GM19438 (cell line): ENCODE measurements around the gene MAST2.
A peak's percentile ranks its signal among the peaks of the same experiment; 100 is the strongest.
"Not testable (repeated sequence)": the region's sequence is repeated elsewhere in the genome, so short reads cannot be mapped to it uniquely, and the experiment has no call there.

ENCODE experiments used
- ATAC-seq: cut with Tn5 transposase; IDR thresholded peaks from one replicate; pipeline ENCODE4 v1.9.1; 2021; ENCODE audit warnings: low read depth; ENCODE audit not compliant: unreplicated experiment

The MAST2 gene

DNA sequence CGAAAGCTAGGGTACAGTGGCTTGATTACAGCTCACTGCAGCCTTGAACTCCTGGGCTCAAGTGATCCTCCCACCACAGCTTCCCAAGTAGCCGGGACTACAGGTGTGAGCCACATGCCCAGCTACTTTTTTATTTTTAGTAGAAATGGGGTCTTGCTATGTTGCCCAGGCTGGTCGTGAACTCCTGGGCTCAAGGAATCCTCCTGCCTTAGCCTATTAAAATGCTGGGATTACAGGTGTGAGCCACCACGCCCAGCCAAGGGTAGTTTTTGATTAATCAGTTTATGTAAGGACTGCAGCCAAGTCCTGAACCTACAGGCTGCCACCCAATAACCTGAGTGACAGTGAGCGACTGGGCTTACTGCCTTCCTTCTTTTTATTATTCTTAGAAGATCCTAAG, 240.7 kb downstream of the MAST2 start:
- no peak for ATAC-seq

DNA sequence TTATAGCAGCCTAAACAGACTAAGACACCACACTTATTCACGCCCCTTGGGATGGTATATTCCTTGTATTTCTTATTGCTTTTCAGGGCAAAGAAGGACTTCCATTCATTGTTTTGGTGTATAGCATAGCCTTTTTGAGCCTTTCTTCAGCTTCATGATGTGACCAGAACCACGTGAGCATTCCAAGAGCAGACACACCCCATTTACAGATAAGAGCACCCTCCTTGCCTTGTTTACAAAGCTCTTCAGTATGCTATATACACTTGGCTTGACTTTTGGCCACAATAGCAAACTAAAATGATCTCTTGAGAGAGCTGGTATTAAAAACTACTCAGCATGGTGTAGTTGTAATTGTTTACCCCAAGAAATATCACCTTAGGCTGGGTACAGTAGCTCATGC, 250.3 kb downstream of the MAST2 start:
- no peak for ATAC-seq

DNA sequence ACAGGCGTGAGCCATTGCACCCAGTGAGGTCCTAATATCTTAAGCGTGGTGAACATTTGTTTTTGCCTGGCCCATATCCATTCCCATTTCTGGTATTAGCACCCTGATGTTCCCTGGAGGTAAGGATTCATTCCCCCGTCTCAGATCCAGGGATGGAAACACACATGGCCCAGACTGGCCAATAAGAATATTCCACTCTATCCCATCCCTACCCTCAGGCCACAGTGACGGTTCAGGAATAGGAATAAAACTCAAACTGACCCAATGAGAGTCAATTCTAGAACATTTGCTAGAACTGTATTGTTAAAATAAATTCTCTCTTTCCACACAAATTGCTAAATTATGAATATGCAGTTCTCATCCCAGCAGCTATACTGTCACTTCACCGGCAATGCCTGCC, 252.9 kb downstream of the MAST2 start:
- no peak for ATAC-seq

DNA sequence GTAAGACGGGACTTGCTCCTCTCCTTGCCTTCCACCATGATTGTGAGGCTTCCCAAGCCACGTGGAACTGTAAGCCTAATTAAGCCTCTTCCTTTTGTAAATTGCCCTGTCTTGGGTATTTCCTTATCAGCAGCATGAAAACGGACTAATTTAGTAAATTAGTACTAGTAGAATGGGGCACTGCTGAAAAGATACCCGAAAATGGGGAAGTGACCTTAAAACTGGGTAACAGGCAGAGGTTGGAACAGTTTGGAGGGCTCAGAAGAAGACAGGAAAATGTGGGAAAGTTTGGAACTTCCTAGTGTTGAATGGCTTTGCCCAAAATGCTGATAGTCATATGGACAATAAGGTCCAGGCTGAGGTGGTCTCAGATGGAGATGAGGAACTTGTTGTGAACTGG, 253.8 kb downstream of the MAST2 start:
- ATAC-seq, result not testable (repeated sequence)

DNA sequence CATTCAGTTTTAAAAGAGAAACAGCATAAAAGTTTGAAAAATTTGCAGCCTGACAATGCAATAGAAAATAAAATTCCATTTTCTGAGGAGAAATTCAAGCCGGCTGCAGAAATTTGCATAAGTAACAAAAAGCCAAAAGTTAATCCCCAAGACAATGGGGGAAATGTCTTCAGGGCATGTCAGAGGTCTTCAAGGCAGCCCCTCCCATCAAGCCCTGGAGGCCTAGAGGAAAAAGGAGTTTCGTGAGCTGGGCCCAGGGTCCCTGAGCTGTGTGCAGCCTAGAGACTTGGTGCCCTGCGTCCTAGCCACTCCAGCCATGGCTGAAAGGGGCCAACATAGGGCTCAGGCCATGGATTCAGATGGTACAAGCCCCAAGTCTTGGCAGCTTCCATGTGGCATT, 254.4 kb downstream of the MAST2 start:
- no peak for ATAC-seq

DNA sequence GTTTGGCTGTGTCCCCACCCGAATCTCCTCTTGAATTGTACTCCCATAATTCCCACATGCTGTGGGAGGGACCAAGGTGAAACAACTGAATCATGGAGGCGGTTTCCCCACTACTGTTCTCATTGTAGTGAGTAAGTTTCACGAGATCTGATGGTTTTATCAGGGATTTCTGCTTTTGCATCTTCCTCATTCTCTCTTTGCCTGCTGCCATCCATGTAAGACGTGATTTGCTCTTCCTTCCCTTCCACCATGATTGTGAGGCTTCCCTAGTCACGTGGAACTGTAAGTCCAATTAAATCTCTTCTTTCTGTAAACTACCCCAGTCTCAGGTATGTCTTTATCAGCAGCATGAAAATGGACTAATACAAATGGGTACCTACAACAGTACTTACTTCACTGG, 255.5 kb downstream of the MAST2 start:
- ATAC-seq, result no peak

DNA sequence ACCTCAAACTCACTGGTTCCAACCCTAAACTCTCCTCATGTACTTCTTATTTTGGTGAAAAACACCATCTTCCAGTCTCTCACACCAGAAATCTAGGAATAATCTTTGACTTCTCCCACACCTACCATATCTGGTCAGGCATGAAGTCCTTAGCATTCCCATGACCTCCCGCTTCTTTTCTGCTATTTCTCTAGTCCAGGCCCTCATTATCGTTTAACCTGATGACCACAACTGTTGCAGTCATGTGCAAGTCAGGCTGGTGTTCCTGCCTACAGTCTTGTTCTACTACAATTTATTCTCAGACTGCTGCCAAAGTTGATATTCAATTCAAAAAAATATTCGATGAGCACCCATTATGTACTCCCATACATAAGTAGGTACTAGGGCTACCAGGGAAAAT, 257.7 kb downstream of the MAST2 start:
- ATAC-seq, result no peak

DNA sequence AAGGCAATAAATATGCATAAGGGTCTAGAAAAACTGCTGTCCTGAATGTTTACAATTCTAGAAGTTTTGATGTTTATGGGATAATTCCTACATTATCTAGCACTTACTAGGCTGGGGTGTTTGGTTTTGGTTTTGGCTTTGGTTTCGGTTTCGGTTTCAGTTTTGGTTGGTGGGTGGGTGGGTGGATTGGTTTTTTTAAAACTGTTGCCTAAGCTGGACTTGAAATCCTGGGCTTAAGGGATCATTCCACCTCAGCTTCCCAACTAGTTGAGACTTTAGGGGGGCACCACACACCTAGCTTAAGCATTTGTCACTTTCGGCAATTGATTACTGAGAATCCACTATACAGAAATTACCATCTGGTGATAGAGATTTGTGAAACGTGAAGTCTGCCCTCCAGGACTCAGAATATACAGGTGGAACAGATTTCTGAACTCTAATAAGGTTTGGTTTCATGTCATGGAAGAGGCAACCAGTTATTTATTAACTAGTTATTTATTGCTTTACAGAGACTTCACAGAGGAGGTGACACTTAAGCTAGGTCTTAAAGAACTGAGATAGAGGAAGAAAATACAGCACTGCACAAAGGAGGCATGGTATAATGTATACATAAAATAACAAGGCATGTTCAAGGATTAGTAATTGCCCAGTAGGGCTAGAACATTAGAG, 259.4 kb downstream of the MAST2 start:
- peak; percentile 70 for ATAC-seq

DNA sequence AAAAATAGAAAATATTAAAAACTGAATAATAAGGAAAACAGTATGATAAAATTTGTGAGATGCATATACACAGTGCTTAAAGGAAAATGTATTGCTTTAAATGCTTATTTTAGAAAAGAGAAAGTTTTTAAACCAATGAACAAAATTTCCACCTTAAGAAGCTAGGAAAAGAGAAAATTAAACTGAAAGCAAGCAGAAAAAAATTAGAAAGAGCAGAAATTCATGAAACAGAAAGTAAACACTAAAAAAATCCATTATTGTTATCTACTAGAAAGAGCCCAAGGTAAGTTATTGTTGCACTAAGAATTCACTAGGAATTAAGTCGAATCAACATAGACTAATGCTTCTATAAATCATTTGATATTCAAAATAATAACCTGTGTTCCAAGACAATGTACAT, 261.3 kb downstream of the MAST2 start:
- ATAC-seq, result no peak

DNA sequence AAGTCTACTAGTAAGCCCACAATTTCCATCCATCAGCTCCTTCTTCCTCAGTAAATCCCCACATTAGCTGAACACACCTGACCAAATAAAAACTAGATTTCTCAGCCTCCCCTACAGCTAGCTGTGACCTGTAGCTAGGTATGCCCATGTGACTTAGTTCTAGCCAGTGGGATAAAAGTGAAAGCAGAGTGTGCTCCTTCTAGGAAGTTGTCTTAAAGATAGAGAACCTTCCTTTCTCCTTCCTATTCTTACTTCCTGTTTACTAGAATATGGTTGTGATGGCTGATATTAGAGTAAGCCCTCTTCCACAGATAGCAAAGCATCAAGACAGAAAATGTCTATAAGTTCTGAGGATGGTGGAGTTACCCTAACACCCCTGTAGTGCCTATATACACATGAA, 262.0 kb downstream of the MAST2 start:
- ATAC-seq, result no peak

DNA sequence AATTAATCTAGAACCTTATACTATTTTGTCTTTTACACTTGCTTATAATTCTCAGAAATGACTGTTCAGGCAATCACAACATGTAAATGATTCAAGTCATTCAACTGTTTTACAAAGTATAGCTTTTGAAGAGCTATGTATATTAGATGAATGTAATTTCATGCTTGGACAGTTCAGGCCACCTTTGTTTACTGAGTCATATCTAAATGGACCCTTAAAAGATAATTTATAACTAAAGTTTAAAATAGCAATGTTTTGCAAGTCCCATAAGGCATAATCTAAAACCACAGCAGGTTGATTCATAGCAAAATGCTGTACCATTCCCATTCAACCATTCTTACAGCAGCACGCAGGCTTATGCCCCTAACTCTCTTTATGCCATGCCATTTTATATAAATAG, 264.2 kb downstream of the MAST2 start:
- ATAC-seq, result no peak

DNA sequence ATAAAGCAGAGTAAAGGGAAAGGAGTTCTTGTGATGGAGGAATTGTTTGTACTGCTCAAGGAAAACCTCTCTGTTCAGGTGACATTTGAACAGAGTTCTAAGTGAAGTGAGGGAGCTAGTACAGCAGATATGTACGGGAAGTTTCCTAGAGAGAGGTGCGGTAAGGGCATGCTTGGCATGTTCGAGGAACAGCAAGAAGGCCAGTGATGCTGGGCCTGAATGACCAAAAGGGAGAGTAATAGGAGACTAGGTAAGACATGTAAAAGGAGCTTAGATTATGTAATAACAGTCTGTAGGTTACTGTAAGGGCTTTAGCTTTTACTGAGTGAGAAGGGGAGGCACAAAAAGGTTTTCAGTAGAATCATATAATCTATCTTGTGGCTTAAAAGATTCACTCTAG, 265.1 kb downstream of the MAST2 start:
- no peak for ATAC-seq

DNA sequence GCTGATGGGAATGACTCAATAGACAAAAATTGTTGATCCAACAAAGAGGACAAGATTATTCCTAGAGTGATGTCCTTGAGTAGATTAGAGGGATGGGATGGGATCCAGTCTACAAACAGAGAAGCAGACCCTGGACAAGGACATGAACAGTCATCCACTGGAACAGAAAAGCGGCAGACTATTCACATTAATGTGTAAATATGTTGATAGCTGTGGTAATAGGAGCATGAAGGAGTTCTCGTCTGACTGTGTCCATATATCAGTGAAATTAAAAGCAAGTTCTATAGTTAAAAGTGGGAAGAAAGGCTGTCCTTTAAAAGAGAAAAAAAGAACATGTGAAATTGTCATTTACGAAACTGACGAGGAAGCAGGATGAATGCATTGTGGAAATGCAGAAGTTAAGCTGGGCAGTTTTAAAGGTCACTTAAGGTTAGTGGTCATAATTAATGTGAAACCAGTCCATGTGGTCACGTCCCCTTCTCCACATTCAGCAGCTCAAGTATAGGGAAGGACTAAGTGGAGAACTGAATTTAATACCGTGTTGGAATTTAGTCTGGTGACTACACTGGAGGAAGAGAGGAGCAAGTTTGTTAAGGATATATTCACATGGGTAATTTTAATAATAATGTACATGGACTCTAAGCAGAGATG, 266.9 kb downstream of the MAST2 start:
- no peak for ATAC-seq

DNA sequence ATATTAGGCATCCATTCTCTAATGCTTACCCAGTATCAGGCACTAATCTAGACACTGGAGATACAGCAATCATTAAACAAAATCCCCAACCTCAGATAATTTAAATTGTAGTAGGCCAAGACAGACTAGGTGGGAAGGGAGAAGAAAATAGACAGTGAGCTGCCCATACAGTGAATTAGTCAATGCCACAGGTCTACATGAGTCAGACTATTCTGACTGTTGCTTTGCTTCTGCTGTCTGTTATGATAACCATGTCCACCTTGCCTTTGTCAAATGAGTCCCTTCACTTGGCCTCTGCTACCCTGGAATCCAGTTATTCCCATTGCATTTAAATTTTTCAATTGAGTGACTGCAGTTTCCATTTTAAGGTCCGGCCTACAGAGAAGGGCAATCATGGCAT, 269.6 kb downstream of the MAST2 start:
- ATAC-seq, result no peak

DNA sequence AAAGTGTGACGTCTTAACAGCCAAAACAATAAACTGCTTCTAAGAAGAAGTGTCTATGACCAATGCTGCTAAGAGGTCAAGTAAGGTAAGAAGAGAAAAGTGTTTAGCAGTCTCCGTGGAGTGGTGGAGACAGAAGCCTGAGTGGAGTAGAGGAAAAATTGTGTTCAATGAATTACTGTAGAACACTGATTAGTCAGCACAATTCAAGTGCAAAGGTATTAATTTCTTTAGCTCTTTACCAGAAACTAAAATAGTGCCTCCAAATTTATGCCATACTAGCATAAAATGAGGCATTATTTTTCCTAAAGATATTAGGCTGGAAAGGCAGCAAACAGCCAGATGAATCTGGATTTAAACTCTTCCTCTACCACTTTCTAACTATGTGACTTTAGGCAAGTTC, 272.9 kb downstream of the MAST2 start:
- no peak for ATAC-seq

DNA sequence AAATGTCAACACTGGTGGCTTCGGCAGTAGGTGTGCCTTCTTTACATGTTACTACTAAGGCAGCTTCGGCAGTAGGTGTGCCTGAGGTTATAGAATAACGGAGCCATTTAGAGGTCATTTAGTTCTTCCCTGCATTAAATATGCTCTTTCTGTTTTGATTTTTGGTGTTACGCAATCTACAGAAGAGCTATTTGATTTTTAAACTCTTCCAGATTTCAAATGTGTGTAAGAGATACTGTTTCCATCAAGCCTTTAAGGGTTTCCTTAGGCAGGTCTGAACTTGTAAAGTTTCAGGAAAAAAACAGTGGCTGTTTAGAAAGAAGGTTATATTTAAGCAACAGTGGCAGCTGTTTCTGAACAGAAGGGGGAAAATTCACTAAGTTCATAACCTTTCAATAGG, 274.2 kb downstream of the MAST2 start:
- no peak for ATAC-seq

DNA sequence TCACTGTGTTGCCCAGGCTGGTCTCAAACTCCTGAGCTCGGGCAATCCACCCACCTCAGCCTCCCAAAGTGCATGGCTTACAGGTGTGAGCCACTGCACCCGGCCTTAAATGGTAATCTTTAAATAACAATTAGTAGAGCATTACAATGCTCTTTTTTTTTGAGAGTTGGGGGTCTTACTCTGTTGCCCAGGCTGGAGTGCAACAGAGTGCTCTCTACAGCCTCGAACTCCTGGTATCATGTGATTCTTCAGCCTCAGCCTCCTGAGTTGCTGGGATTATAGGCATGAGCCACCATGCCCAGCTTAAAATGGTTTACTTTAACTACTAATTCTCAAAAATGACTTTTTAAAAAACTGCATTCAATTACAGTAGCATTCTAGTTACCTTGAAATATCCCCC, 276.8 kb downstream of the MAST2 start:
- ATAC-seq, result no peak

DNA sequence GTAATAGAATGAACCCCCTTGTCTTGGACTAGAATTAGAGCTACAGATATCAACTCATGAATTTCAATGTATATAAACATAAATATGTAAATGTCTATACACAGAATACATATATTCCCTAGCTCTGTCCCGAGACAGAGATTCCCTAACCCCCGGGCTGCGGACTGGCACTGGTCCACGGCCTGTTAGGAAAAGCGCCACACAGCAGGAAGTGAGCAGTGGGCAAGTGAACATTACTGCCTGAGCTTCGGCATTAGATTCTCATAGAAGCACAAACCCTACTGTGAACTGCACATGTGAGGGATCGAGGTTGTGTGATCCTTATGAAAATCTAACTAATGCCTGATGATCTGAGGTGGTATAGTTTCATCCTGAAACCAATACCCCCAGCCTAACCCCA, 277.8 kb downstream of the MAST2 start:
- ATAC-seq, result no peak

DNA sequence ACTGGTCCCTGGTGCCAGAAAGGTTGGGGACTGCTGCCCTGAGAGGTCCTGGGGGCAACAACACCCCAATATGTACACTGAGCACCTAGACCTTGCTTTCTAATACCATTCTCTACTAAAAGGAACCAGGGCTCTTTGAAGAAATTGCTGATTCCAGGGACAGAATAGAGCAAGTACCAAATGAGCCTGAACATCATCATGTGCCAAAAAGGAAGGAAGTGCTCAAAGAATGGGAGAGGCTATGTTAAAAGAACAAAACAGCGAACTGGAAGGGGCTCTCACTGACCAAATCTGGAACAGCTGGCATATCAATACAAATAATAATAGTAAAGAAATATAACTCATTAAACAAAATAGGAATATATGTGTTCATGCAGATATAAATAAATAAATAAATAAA, 278.2 kb downstream of the MAST2 start:
- ATAC-seq, result no peak

DNA sequence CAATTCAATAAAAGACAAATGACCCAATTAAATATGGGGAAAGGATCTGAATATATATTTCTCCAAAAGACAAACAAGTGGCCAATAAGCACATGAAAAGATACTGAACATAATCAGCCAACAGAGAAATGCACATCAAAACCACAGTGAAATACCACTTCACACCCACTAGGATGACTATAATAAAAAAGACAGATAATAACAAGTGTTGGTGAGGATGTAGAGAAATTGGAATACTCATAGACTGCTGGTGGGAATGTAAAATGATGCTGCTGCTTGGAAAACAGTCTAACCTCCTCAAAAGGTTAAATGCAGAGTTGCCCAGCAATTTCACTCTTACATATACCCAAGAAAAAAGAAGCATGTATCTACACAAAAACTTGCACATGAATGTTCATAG, 280.2 kb downstream of the MAST2 start:
- no peak for ATAC-seq

DNA sequence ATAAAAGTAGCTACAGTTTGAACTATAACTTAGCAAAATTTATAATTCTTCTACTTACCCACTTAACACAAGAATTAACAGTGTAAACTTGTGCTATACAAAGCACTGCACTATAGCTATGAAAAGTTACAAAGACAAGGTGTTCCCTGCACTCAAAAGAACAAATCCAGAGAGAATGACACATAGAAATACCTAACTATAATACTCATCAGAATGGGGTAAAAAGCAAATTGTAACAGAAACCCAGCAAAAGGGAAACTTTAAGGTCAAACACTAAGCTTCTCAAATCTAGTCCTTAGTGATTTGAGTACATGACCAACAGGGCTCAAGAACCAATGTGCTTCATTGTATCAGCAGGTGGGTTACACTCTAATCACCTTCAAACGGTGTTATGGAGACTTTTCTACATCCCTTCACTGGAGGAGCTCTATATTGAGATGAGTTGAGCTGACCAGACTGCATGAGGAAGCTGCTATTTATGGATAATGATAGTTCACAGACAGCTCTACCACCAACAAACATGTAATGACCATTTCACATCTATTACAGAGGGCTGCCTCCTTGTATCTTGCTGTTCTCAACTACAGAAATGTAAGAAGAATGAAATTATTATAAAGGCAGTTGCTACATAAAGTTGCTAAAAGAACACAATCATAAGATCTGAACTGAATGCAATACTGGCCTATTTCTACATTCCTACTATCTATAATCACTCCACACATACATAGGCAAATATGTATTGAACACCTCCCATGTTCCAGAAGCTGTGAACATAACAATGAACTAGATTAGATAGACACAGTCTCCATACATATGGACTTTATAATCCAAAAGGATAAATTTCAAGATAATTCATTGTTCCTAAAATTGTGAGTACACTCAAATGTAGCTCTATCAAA, 281.4 kb downstream of the MAST2 start:
- ATAC-seq, result no peak
